GM12891 (cell line): ENCODE data around the gene CDH23.

Experiments used
- DNase-seq: peaks from one replicate; pipeline ENCODE4 v3.0.0; 2011; ENCODE audit warnings: low spot score; ENCODE audit not compliant: insufficient read length
- FAIRE-seq: peaks from 2 replicates; lab custom pipeline; 2011; peaks lifted over from hg19 to GRCh38; lab: Jason Lieb, UNC
- PAX5 ChIP-seq: IDR thresholded peaks from 2 replicates; pipeline ENCODE4 v1.6.1; 2011; ENCODE audit warnings: low read length, moderate library complexity, mild to moderate bottlenecking; ENCODE audit not compliant: insufficient read depth, severe bottlenecking
- POLR2A ChIP-seq: IDR thresholded peaks from 2 replicates; pipeline ENCODE4 v1.6.1; 2011; ENCODE audit warnings: low read depth, low read length, control low read depth
- POLR2AphosphoS5 ChIP-seq: IDR thresholded peaks from 2 replicates; pipeline ENCODE4 v1.6.1; 2011; ENCODE audit warnings: low read depth, low read length, control low read depth
- POU2F2 ChIP-seq: IDR thresholded peaks from 2 replicates; pipeline ENCODE4 v1.6.1; 2011; ENCODE audit warnings: low read depth, mild to moderate bottlenecking, control low read depth, low read length, moderate library complexity
- SPI1 ChIP-seq: IDR thresholded peaks from 2 replicates; pipeline ENCODE4 v1.6.1; 2011; ENCODE audit warnings: low read depth, low read length, control low read depth
- TAF1 ChIP-seq: IDR thresholded peaks from 2 replicates; pipeline ENCODE4 v1.6.1; 2011; ENCODE audit warnings: low read depth, low read length, control low read depth

CDH23 gene

DNA sequence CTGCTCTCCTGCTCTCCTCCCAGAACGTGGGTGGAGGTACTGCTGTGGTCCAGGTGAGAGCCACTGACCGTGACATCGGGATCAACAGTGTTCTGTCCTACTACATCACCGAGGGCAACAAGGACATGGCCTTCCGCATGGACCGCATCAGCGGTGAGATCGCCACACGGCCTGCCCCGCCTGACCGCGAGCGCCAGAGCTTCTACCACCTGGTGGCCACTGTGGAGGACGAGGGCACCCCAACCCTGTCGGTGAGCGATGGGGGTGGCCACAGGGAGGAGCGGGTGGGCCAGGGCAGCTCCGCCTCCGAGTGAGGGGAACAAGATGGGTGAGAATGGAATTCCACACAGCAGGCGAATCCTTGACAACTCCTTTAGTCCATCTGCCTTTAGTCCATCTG is 345.0 kb downstream of the CDH23 start:
- no peak for FAIRE-seq
- TF ChIP-seq PAX5 (no peak), TAF1 (no peak), POU2F2 (no peak), SPI1 (no peak), POLR2AphosphoS5 (no peak), POLR2A (no peak)
- DNase-seq = no peak

DNA sequence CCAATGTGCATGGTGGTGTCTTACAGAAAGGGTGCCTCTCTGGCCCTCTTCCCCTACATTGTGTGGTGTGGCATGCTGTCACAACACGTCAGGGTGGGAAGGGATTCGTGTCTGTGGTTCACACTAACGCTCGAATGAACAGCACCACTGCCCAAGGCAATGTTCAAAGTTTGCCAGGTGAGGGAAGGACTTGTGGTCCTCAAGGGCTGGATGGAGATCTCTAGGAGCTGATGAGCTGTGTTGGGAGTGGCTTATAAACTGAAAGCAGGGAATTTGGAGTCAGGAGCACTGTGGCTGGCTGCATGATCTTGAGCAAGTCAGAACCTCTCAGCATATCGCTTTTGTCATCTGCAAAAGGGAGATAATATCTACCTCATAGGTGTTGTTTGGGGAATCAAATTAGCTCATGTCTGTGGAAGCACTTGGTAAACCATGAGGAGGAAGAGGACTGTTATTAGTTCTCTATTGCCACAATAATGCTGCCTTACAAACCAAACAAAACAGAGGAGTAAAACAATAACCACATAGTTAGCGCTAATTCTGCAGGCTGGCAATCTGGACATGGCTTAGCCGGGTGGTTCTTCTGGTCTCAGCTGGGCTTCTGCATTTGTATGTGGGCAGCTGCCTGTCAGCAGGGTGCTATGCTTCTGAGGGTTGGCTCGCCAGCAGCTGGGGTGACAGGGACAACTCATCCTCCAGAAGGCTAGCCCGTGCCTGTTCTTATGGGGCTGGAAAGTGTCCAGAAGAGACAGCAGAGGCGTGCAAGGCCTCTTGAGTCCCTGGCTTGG is 345.8 kb downstream of the CDH23 start:
- no peak for DNase-seq
- no peak for TF ChIP-seq POLR2AphosphoS5
- TF ChIP-seq TAF1 = no peak
- no peak for TF ChIP-seq POU2F2
- no peak for TF ChIP-seq POLR2A
- no peak for TF ChIP-seq PAX5
- no peak for TF ChIP-seq SPI1
- peak; percentile 71 for FAIRE-seq

DNA sequence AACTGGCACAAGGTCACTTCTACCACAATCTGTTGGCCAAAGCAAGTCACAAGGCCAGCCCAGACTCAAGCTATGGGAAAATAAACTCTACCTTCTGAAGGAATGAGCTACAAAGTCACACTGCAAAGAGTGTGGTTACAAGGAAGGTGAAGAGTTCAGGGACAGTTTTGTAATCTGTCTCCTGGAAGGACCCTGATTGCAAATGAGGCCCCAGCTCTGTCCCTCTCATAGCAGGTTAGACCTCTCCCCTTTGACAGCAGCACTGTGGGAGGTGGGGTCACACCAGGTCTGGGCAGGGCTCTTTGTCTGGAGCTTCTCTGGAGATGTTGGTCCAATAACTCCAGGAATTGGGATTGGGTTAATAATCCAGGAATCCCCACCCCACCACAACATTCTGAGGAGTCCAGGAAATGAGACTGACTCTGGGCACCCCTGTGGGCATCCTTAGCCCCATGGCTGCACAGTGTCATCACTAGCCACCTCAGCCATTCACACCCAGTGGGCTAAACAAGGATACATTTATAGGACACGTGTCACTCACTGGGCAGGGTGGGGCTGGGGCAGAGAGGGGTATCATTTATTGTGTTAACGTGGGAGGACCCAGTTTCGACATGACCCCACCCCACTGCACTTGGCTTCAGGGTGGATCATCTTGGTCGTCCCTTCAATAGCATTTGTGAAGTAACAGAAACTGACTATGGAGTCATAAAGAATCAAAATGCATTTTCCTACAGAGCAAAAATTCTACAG is 346.5 kb downstream of the CDH23 start:
- FAIRE-seq = no peak
- TF ChIP-seq TAF1 (no peak), SPI1 (no peak), POLR2A (no peak), POLR2AphosphoS5 (no peak)
- DNase-seq = no peak

DNA sequence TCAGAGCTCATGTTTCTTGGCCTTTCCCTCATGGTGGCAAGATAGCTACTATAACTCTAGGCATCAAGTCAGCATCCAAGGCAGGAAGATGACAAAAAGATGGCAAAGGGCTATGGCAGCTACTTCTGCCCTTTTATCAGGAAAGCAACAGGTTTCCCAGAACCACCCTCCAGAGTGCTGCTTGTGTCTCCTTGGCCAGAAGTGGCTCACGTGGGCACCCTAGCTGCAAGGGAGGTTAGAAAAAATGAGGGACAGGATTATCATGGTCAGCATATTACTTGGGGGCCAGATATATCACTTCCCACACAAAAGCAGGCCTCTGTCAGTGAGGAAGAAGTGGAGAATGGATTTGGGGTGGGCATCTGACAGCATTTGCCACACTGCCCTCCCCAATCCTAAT is 347.1 kb downstream of the CDH23 start:
- DNase-seq (no peak), FAIRE-seq (no peak)
- TF ChIP-seq PAX5 (no peak), POLR2A (no peak), POLR2AphosphoS5 (no peak), POU2F2 (no peak)

DNA sequence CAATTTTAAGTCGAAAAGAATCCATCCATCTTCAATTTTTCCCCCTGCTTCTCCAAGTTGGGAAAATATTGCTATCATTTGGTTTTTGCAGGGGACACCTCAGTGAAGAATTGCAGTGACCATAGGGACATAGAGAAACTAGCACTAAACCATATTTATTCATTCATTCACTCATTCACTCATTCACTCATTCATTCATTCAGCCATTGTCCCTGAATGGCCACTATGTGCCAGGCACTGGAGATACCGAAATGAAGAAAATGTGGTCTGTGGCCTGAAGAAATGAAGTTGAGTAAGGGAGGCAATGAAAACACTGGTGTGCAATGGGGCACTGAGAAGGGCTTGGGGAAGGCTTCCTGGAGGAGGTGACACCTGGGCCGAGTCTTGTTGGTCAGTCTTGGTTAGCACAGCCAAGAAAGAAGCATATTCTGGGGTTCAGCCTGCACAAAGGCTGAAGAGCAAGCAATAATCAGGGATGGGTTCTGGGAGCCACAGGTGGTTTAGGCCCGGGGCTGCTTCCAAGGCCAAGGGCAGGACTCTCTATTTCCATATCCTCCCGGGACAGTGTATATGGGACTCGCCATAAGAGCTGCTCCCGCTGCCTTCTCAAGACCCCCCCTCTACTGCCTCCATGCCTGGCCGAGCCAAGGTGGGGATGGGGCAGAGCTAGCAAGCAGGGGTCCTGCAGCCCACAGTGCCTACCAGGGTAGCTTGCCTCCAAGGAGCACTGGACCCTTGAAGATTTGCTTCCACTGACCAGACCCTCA is 348.4 kb downstream of the CDH23 start:
- TF ChIP-seq TAF1 = no peak
- TF ChIP-seq POLR2AphosphoS5 = no peak
- no peak for TF ChIP-seq POU2F2
- TF ChIP-seq SPI1 = no peak
- TF ChIP-seq PAX5 = no peak
- no peak for TF ChIP-seq POLR2A
- no peak for FAIRE-seq
- no peak for DNase-seq

DNA sequence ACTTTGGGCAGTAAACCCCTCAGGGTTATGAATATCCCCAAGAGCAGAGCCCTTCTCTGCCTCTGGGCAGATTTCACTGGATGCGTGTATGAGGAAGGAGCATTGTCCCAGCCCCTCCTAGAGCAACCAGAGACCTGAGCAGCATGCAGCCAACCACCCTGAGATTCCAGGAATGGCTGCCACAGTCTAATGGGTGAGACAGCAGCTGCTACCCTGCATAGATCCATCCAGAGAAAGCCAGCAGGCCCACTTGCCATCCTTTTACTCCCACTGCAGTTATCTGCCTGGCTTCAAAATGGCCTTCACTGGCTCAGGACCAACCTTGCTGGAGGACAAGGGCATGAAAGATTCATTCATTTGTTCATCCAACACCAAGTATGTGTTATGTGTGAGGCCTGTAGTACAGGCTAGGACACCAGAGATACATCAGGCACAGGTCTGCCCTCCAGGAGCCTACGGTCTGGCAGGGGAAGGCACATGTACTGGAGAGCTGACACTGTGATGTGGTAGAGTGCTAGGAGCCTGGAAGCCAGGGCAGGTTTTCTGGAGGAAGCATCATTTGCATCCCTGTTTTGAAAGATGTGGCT is 349.0 kb downstream of the CDH23 start:
- DNase-seq (no peak), FAIRE-seq (peak; percentile 20)
- TF ChIP-seq POLR2A = no peak
- no peak for TF ChIP-seq PAX5
- TF ChIP-seq POU2F2 = no peak
- no peak for TF ChIP-seq TAF1
- TF ChIP-seq SPI1 = no peak

DNA sequence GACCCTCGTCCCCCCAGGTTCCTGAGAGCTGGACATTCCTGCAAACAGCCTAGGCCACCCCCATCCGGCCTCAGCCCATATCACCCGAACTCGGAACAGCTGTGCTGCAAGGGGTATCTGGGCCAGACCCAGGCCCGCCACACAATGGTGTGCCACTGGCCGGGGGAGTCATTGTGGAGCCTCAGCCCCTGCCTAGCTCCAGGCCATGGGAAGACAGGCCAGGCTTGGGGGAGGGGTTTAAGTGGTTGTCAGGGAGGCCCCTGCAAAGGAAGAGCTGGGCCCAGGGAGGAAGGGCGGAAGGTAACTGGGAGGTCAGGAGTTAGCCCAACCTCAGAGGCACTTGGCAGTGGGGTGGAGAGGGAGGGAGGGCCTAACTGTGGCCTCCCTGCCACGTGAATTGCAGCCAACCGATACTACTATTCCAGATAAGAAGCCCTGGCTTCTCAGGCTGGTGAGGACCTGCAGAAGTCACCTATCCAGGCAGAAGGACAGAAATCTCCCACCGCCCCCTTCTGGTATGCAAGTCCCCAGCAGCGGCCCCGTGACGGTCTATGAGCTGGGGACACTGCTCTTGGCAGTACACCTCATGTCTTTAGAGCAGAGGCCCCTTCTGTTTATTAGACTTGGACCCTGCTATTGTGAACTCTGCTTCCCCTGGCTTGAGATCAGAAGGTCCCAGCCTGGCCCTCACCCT is 349.8 kb downstream of the CDH23 start:
- no peak for TF ChIP-seq PAX5
- TF ChIP-seq POLR2A = no peak
- TF ChIP-seq TAF1 = no peak
- no peak for TF ChIP-seq POLR2AphosphoS5
- no peak for TF ChIP-seq POU2F2
- TF ChIP-seq SPI1 = no peak
- FAIRE-seq (no peak), DNase-seq (no peak)

DNA sequence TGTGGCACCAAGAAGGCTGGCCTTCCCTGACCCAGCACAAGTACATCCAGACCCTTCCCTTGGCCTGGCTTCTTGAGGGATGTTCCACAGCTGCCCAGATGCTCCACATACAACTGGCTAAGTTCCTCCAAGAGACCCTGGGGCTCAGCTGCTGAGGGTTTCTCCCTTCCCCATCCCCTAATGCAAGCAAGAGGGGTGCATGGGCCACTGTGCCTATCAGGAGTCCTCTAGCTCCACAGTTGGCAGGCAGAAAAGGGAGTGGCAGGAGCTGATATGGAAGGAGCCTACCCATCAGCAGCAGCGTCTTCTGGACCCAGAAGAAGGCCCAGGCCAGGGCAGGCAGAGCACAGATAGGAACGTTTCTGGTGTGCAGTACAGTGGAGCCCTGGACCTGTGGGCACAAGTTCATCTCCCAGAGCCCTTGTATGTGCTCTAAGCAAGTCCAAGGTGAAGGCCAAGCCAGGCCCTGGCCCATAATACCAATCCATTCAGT is 350.4 kb downstream of the CDH23 start:
- DNase-seq (no peak), FAIRE-seq (no peak)
- TF ChIP-seq POLR2AphosphoS5 = no peak
- no peak for TF ChIP-seq PAX5
- no peak for TF ChIP-seq SPI1
- no peak for TF ChIP-seq POU2F2
- no peak for TF ChIP-seq POLR2A
- TF ChIP-seq TAF1 = no peak
